ENCODE data around the gene UBB. TPM values are rescaled to one million over a fixed set of nuclear protein-coding genes. Genes with fewer than 3 reads are reported as not detected.

Gene UBB
- total and polyA plus RNA-seq, 9 of the 15 experiments (the other 6 are each of a cell fraction or from before 2014, with no cell fraction given) = 1,069 to 4,143 (median 1,696) TPM

- H3K4me3 ChIP-seq = no peak overlapping the region
- TF ChIP-seq EGR1 (conservative IDR thresholded peaks at IDR 0.05) (peak; percentile 29; the same call in 1 of the 2 replicates), ZBED1 (IDR thresholded peaks at IDR 0.05) (no peak), FOXM1 (IDR thresholded peaks at IDR 0.05; ENCODE audit: low read depth) (no peak), FOXM1 (CRISPR knock-in tag; IDR thresholded peaks at IDR 0.05; ENCODE audit: low read depth) (no peak), SRF (CRISPR knock-in tag; IDR thresholded peaks at IDR 0.05) (no peak), TGIF2 (CRISPR knock-in tag; IDR thresholded peaks at IDR 0.05) (no peak), REST (IDR thresholded peaks at IDR 0.05; ENCODE audit: borderline replicate concordance) (no peak), REST (CRISPR knock-in tag; IDR thresholded peaks at IDR 0.05; ENCODE audit: low read depth) (no peak), ZNF197 (CRISPR knock-in tag; IDR thresholded peaks at IDR 0.05; ENCODE audit: low read depth) (no peak), CGGBP1 (CRISPR knock-in tag; IDR thresholded peaks at IDR 0.05) (no peak), KAT2B (IDR thresholded peaks at IDR 0.05; ENCODE audit: low read depth, low read length) (no peak)
- TF ChIP-seq, protein P1, sequence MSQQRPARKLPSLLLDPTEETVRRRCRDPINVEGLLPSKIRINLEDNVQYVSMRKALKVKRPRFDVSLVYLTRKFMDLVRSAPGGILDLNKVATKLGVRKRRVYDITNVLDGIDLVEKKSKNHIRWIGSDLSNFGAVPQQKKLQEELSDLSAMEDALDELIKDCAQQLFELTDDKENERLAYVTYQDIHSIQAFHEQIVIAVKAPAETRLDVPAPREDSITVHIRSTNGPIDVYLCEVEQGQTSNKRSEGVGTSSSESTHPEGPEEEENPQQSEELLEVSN (IDR thresholded peaks at IDR 0.05; ENCODE audit: borderline replicate concordance in 1 of 2, extremely low read depth in 1 of 2, insufficient read depth in 1 of 2, insufficient read length in 1 of 2, low read depth in 1 of 2, low read length in 1 of 2, poor library complexity in 1 of 2, severe bottlenecking in 1 of 2) = no peak
These were observed 26.1 kb downstream of the UBB start for GRCh38 chr17:16406742-16407674.

More at GRCh38 chr17:16406742-16407674, 26.1 kb downstream of the UBB start:
- WGBS (ENCODE audit: insufficient coverage, low coverage, missing lambda C conversion rate) = 81% methylated on average over 18 of the region's 67 CpGs
- ATAC-seq = no peak
- Histone ChIP-seq H2AFZ (ENCODE audit: low read depth, low read length) (no peak overlapping the region), H3K4me1 (replicated peaks in 1 of 2; ENCODE audit: control insufficient read depth in 2 of 2, insufficient read depth in 2 of 2, low read length in 2 of 2) (peaks cover 5 to 14% of the 10 kb centered on the region in 2 experiments; a peak in 4 of 5 replicates), H3K27me3 (ENCODE audit: control insufficient read depth in 2 of 2, insufficient read depth in 2 of 2, low read length in 2 of 2) (no peaks in the 10 kb centered on the region), H3K9ac (ENCODE audit: insufficient read depth in 1 of 2, low read depth in 2 of 2, low read length in 2 of 2) (no peak overlapping the region), H3K4me2 (ENCODE audit: insufficient read depth, low read length) (no peak overlapping the region), H3K9me3 (replicated peaks; ENCODE audit: control insufficient read depth, insufficient read depth, low read depth, low read length) (no peaks in the 10 kb centered on the region), H3K27ac (ENCODE audit: extremely low read depth, low read depth, low read length) (no peak overlapping the region), H3K36me3 (ENCODE audit: control insufficient read depth, insufficient read depth, low read length) (no peaks in the 10 kb centered on the region), H3K9me1 (ENCODE audit: control insufficient read depth, insufficient read depth, low read length) (no peaks in the 10 kb centered on the region), H3K79me2 (ENCODE audit: control insufficient read depth, insufficient read depth, low read length) (no peaks in the 10 kb centered on the region), H4K20me1 (replicated peaks; ENCODE audit: control insufficient read depth, insufficient read depth, low read length) (no peaks in the 10 kb centered on the region)
- intact Hi-C loops (cut with micrococcal nuclease) = no loop called here
- in situ Hi-C loops (cut with MboI) = no loop called here
- CTCF ChIA-PET (ENCODE audit: low intra/inter-chr PET ratio) = no interaction called here
- DNase-seq (ENCODE audit: extremely low read depth in 1 of 4, low spot score in 3 of 4) = peak in 3 of 4 experiments; percentile 10 to 32 (median 26)
- BruUV-seq (replicated peaks) = no TSS peak
- POLR2A ChIA-PET = no interaction called here
- FAIRE-seq = no peak

Measured in K562 (cell line).